A549 (cell line): Measurements from ENCODE around the gene CIAPIN1. TPM values are rescaled to one million over a fixed set of nuclear protein-coding genes. Genes with fewer than 3 reads are reported as not detected.

Experiments used
- ATAC-seq, 2 experiments: fragments of 200-7000 bp in 1 of 2; fragments of >200 bp in 1 of 2; cut with Nextera tagmentation in 1 of 2; cut with Tn5 transposase in 1 of 2; 3 replicates each; pipeline versions ENCODE4 v1.8.0 to v1.9.1; 2018 to 2020; ENCODE audit warnings: mild to moderate bottlenecking in 1 of 2, moderate library complexity in 1 of 2
- CTCF ChIA-PET: fragments of 300-600 bp; sonication (Branson Sonifier 250); formaldehyde crosslinking; extraction: SDS; loops from one replicate; lab custom pipeline; 2021; ENCODE audit warnings: antibody characterized with exemption, inconsistent platforms; lab: Yijun Ruan, JAX
- POLR2A ChIA-PET: fragments of 350-600 bp; formaldehyde crosslinking; extraction: SDS; loops from one replicate; lab custom pipeline; 2021; ENCODE audit warnings: antibody characterized with exemption, inconsistent platforms; lab: Yijun Ruan, JAX
- DNase-seq, 2 experiments: peaks; one replicate each; pipeline versions ENCODE4 v3.0.0 to v3.0.0-alpha.2; 2011 to 2016; ENCODE audit warnings: low read depth in 1 of 2, low spot score in 1 of 2
- FAIRE-seq: peaks from 2 replicates; lab custom pipeline; 2011; peaks lifted over from hg19 to GRCh38; lab: Jason Lieb, UNC
- H3K27ac ChIP-seq, 2 experiments: fragments of >200 bp; sonication (Bioruptor Twin); formaldehyde crosslinking; 3 replicates each; pipeline ENCODE4 v1.5.1; 2016 to 2017
- H3K4me1 ChIP-seq: fragments of >200 bp; sonication (Bioruptor Twin); formaldehyde crosslinking; 3 replicates; pipeline ENCODE4 v1.6.1; 2016
- H3K4me2 ChIP-seq: fragments of >200 bp; sonication (Bioruptor Twin); formaldehyde crosslinking; 3 replicates; pipeline ENCODE4 v1.6.1; 2016
- H3K4me3 ChIP-seq: fragments of >200 bp; sonication (Bioruptor Twin); formaldehyde crosslinking; 3 replicates; pipeline ENCODE4 v1.5.1; 2016
- H3K9me3 ChIP-seq: fragments of >200 bp; sonication (Bioruptor Twin); formaldehyde crosslinking; 3 replicates; pipeline ENCODE4 v1.6.1; 2016
- CBX2 ChIP-seq: fragments of 200-600 bp; sonication (generic); IDR thresholded peaks from 2 replicates; pipeline ENCODE4 v1.6.1; 2016; ENCODE audit warnings: low read depth, mild to moderate bottlenecking, borderline replicate concordance
- CEBPB ChIP-seq, 2 experiments: fragments of >200 bp in 1 of 2; sonication (Bioruptor Twin) in 1 of 2; formaldehyde crosslinking in 1 of 2; IDR thresholded peaks; 2 replicates each; pipeline ENCODE4 v1.6.1; 2012 to 2016
- CHD4 ChIP-seq: fragments of 200-600 bp; sonication (generic); IDR thresholded peaks from 2 replicates; pipeline ENCODE4 v1.6.1; 2016; ENCODE audit warnings: antibody characterized with exemption, mild to moderate bottlenecking, borderline replicate concordance
- ESRRA ChIP-seq: fragments of 150-350 bp; IDR thresholded peaks from 2 replicates; pipeline ENCODE4 v1.6.1; 2014; ENCODE audit warnings: mild to moderate bottlenecking, low read length, borderline replicate concordance
- FOSL2 ChIP-seq, 2 experiments: fragments of 450-650 bp in 1 of 2; fragments of >200 bp in 1 of 2; sonication (Bioruptor Twin) in 1 of 2; formaldehyde crosslinking; IDR thresholded peaks; 2 replicates each; pipeline versions ENCODE4 v1.5.0 to v1.6.1; 2016 to 2020; ENCODE audit warnings: mild to moderate bottlenecking in 1 of 2, moderate library complexity in 1 of 2
- HEYL ChIP-seq: fragments of 250-450 bp; sonication (Bioruptor Pico); IDR thresholded peaks from 2 replicates; pipeline ENCODE4 v1.8.0; 2021; ENCODE audit warnings: mild to moderate bottlenecking, moderate library complexity
- KDM5A ChIP-seq: fragments of 200-600 bp; sonication (generic); IDR thresholded peaks from 2 replicates; pipeline ENCODE4 v1.6.1; 2016; ENCODE audit warnings: antibody characterized with exemption, mild to moderate bottlenecking
- NFE2L2 ChIP-seq: fragments of 150-350 bp; conservative IDR thresholded peaks from 2 replicates; pipeline ENCODE4 v1.6.1; 2014; ENCODE audit warnings: low read length
- NPAS2 ChIP-seq: fragments of 250-450 bp; sonication (Bioruptor Pico); IDR thresholded peaks from 2 replicates; pipeline ENCODE4 v1.8.0; 2022; ENCODE audit warnings: mild to moderate bottlenecking, moderate library complexity, borderline replicate concordance
- PHF8 ChIP-seq: fragments of 200-600 bp; sonication (generic); IDR thresholded peaks from 2 replicates; pipeline ENCODE4 v1.6.1; 2016; ENCODE audit warnings: low read depth, mild to moderate bottlenecking, antibody characterized with exemption, moderate library complexity, borderline replicate concordance
- RAD21 ChIP-seq, 2 experiments: fragments of >200 bp in 1 of 2; sonication (Bioruptor Twin) in 1 of 2; formaldehyde crosslinking in 1 of 2; IDR thresholded peaks in 1 of 2; conservative IDR thresholded peaks in 1 of 2; 2 replicates in 1 of 2; 3 replicates in 1 of 2; pipeline ENCODE4 v1.6.1; 2012 to 2018; ENCODE audit warnings: inconsistent platforms in 1 of 2
- TP53 ChIP-seq: fragments of 250-450 bp; sonication (Bioruptor Pico); IDR thresholded peaks from 2 replicates; pipeline ENCODE4 v1.5.0; 2021; ENCODE audit warnings: mild to moderate bottlenecking, moderate library complexity
- ZC3H11A ChIP-seq: fragments of 450-650 bp; IDR thresholded peaks from 2 replicates; pipeline ENCODE4 v1.6.1; 2014; ENCODE audit warnings: antibody characterized with exemption, mild to moderate bottlenecking
- ZFP36 ChIP-seq: fragments of 450-650 bp; IDR thresholded peaks from 2 replicates; pipeline ENCODE4 v1.6.1; 2014; ENCODE audit warnings: borderline replicate concordance; ENCODE audit not compliant: partially characterized antibody
- ZSCAN20 ChIP-seq: fragments of 250-450 bp; sonication (Bioruptor Pico); IDR thresholded peaks from 2 replicates; pipeline ENCODE4 v1.8.0; 2022; ENCODE audit warnings: mild to moderate bottlenecking, moderate library complexity
- WGBS: methylation state at CpG from one replicate; pipeline ENCODE4 v1.1.6; 2017; ENCODE audit errors: missing lambda C conversion rate; 5-methylcytosine and 5-hydroxymethylcytosine counted together
- polyA plus RNA-seq, 4 experiments: library from polyadenylated mRNA; depleted of rRNA in 3 of 4; stranded (reverse); fragments of >200 nt; fragmentation: RNase III in 1 of 4; extraction: RNeasy Plus Mini Kit Qiagen cat#74134 plus additional on column Dnase treatment in 1 of 4; gene quantifications; 2 replicates in 3 of 4; 3 replicates in 1 of 4; pipeline ENCODE4 v1.2.3, GENCODE V29; 2011 to 2017
- TF ChIP-seq, protein P1 (sequence below): fragments of >200 bp; sonication (Bioruptor Twin); formaldehyde crosslinking; IDR thresholded peaks from 3 replicates; pipeline ENCODE4 v1.6.1; 2016
- TF ChIP-seq, protein P2 (sequence below): IDR thresholded peaks from 2 replicates; pipeline ENCODE4 v1.6.1; 2012
- TF ChIP-seq, protein P3 (sequence below): fragments of 150-350 bp; IDR thresholded peaks from 2 replicates; pipeline ENCODE4 v1.6.1; 2014; ENCODE audit warnings: low read depth, mild to moderate bottlenecking, low read length
- TF ChIP-seq, protein P4 (sequence below): fragments of >200 bp; sonication (Bioruptor Twin); formaldehyde crosslinking; IDR thresholded peaks from 3 replicates; pipeline ENCODE4 v1.5.1; 2016
- TF ChIP-seq, protein P5 (sequence below): fragments of 250-450 bp; sonication (Bioruptor Pico); IDR thresholded peaks from 2 replicates; pipeline ENCODE4 v1.5.0; 2020; ENCODE audit warnings: low read depth, mild to moderate bottlenecking, moderate library complexity

The CIAPIN1 gene
- polyA plus RNA-seq, 2 of the 4 experiments (the other 2 are of a cell fraction) = 71.5 to 101 TPM

DNA sequence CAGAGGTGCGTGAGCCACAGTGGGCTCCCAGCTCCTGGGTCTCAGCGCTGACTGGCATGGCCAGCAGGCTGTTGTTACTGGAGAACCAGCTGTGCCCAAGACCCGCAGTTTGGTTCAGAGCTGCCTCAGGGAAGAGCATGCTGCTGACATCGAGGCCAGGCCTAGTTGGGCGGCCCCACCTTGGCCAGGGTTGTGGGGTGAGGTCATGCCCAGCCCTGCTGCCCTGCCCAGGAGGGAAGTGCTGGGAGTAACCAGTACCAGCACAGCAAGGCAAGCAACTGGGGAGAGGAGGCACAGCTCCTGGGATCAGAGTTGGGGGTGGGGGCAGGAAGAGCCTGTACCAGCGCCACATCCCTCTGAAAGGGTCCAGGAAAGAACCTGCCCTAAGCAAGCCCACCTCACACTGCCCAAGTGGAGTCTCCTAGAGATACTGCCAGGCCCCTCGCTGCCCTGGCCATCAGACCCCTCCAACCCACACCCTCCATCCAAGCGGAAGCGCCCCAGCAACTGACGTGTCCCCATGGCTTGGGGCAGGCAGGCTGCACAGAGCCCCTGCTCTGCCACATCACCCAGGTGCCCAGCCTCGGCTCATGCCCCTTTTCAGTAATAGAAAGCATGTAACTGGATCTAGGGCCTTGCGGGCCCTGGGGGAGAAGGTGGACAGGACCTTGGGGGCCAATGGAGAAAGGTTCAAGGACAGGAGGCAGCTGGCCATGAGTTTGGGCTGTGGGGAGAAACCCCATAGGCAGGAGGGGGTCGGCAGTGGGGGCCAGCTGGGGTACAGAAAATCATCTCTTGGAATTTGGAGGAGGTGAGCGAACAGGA, 38.1 kb upstream of the CIAPIN1 start:
- TF ChIP-seq ZSCAN20 (no peak), RAD21 (conservative IDR thresholded peaks at IDR 0.05 in 1 of 2, IDR thresholded peaks at IDR 0.05 in 1 of 2) (no peak), ESRRA (no peak), KDM5A (no peak), ZC3H11A (no peak), HEYL (CRISPR knock-in tag) (no peak), ZFP36 (no peak), NFE2L2 (no peak), CHD4 (no peak), CBX2 (no peak), NPAS2 (CRISPR knock-in tag) (no peak)
- TF ChIP-seq, protein P1, sequence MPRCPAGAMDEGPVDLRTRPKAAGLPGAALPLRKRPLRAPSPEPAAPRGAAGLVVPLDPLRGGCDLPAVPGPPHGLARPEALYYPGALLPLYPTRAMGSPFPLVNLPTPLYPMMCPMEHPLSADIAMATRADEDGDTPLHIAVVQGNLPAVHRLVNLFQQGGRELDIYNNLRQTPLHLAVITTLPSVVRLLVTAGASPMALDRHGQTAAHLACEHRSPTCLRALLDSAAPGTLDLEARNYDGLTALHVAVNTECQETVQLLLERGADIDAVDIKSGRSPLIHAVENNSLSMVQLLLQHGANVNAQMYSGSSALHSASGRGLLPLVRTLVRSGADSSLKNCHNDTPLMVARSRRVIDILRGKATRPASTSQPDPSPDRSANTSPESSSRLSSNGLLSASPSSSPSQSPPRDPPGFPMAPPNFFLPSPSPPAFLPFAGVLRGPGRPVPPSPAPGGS = no peak
- TF ChIP-seq, protein P2, sequence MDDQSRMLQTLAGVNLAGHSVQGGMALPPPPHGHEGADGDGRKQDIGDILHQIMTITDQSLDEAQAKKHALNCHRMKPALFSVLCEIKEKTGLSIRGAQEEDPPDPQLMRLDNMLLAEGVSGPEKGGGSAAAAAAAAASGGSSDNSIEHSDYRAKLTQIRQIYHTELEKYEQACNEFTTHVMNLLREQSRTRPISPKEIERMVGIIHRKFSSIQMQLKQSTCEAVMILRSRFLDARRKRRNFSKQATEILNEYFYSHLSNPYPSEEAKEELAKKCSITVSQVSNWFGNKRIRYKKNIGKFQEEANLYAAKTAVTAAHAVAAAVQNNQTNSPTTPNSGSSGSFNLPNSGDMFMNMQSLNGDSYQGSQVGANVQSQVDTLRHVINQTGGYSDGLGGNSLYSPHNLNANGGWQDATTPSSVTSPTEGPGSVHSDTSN = no peak
- TF ChIP-seq, protein P3, sequence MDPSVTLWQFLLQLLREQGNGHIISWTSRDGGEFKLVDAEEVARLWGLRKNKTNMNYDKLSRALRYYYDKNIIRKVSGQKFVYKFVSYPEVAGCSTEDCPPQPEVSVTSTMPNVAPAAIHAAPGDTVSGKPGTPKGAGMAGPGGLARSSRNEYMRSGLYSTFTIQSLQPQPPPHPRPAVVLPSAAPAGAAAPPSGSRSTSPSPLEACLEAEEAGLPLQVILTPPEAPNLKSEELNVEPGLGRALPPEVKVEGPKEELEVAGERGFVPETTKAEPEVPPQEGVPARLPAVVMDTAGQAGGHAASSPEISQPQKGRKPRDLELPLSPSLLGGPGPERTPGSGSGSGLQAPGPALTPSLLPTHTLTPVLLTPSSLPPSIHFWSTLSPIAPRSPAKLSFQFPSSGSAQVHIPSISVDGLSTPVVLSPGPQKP = no peak
- TF ChIP-seq, protein P4, sequence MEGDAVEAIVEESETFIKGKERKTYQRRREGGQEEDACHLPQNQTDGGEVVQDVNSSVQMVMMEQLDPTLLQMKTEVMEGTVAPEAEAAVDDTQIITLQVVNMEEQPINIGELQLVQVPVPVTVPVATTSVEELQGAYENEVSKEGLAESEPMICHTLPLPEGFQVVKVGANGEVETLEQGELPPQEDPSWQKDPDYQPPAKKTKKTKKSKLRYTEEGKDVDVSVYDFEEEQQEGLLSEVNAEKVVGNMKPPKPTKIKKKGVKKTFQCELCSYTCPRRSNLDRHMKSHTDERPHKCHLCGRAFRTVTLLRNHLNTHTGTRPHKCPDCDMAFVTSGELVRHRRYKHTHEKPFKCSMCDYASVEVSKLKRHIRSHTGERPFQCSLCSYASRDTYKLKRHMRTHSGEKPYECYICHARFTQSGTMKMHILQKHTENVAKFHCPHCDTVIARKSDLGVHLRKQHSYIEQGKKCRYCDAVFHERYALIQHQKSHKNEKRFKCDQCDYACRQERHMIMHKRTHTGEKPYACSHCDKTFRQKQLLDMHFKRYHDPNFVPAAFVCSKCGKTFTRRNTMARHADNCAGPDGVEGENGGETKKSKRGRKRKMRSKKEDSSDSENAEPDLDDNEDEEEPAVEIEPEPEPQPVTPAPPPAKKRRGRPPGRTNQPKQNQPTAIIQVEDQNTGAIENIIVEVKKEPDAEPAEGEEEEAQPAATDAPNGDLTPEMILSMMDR = no peak
- TF ChIP-seq, protein P5, sequence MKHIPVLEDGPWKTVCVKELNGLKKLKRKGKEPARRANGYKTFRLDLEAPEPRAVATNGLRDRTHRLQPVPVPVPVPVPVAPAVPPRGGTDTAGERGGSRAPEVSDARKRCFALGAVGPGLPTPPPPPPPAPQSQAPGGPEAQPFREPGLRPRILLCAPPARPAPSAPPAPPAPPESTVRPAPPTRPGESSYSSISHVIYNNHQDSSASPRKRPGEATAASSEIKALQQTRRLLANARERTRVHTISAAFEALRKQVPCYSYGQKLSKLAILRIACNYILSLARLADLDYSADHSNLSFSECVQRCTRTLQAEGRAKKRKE (CRISPR knock-in tag) = no peak
- TF ChIP-seq, all 56 proteins: peak for 0
- DNase-seq (no peak), ATAC-seq (no peak; a peak in 1 of 6 replicates), FAIRE-seq (no peak)
- H3K9me3 ChIP-seq = no peaks in the 10 kb centered on the region
- peak overlapping the region; percentile 100 for H3K4me2 ChIP-seq
- peaks cover 53% of the 10 kb centered on the region for H3K4me1 ChIP-seq
- WGBS = 60% methylated on average over 9 of the region's 14 CpGs
- CTCF ChIA-PET = interaction anchor here (0.7 to 8.9 kb wide), 10 partner anchors 9 to 69 kb away, joined by 3 to 70 read pairs (median 4); partner anchors contain the start of genes CIAPIN1 and POLR2C
- peak overlapping the region; percentile 100 for H3K4me3 ChIP-seq
- peak overlapping the region; percentile 94 to 98 for H3K27ac ChIP-seq
- POLR2A ChIA-PET = interaction anchor here (0.7 to 1.8 kb wide), 2 partner anchors 23 to 44 kb away, joined by 3 to 6 read pairs; partner anchors contain the start of gene POLR2C

DNA sequence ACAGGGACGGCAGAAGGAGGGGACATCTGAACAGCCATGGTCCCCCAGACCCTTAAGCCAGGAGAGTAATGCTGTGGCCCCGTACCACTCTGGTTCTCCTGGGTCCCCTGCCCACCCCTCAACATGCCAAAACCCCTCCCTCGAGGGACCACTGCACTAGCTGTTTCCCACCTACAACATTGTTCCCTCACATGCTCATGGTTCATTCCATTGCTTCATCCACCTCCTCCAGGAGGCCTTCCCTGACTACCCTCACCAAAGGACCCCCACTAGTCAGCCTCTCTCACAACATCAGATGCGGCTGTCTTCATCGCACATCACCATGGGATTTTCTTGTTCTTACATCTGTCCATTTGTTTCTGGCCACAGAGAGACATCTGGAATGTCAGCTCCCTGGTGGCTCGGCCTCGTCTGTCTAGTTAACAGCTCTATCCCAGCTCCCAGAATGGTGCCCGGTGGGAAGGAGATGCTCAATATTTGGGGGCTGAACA, 37.4 kb upstream of the CIAPIN1 start:
- ChIA-PET POLR2A (interaction anchor here (1.8 kb wide), 1 partner anchor 22 kb away, joined by 6 read pairs; the partner anchor contains the start of gene POLR2C), CTCF (interaction anchor here (0.7 to 8.9 kb wide), 6 partner anchors 9 to 46 kb away, joined by 3 to 70 read pairs (median 4); partner anchors contain the start of genes CIAPIN1 and POLR2C)
- ATAC-seq = no peak
- Histone ChIP-seq H3K4me1 (peaks cover 61% of the 10 kb centered on the region), H3K4me2 (peak overlapping the region; percentile 100), H3K9me3 (no peaks in the 10 kb centered on the region), H3K4me3 (no peak overlapping the region; the same call in 2 of the 3 replicates), H3K27ac (peak overlapping the region in 1 of 2 experiments; percentile 94; a peak in 3 of 6 replicates)
- WGBS = 96% methylated on average over 8 of the region's 8 CpGs
- DNase-seq = no peak
- no peak for TF ChIP-seq PHF8
- TF ChIP-seq FOSL2 (IDR thresholded peaks at IDR 0.05) = no peak
- no peak for TF ChIP-seq FOSL2 (CRISPR knock-in tag; IDR thresholded peaks at IDR 0.05)
- TF ChIP-seq ZFP36 = peak; percentile 76
- no peak for TF ChIP-seq KDM5A
- no peak for TF ChIP-seq TP53
- no peak for TF ChIP-seq CEBPB (IDR thresholded peaks at IDR 0.05)
- no peak for FAIRE-seq
